GM23338 (cell line): ENCODE results near the gene SYT2. TPM values are rescaled to one million over a fixed set of nuclear protein-coding genes. Genes with fewer than 3 reads are reported as not detected.

Experiments used
- ATAC-seq: fragments of 200-7000 bp; cut with Tn5 transposase; 3 replicates; pipeline ENCODE4 v1.9.1; 2020
- DNase-seq: peaks from one replicate; pipeline ENCODE4 v3.0.0-alpha.2; 2015; ENCODE audit warnings: low spot score
- H2AFZ ChIP-seq: fragments of 200-600 bp; sonication (generic); 2 replicates; pipeline ENCODE4 v1.8.0; 2016; ENCODE audit warnings: antibody characterized with exemption, mild to moderate bottlenecking, moderate library complexity
- H3F3A ChIP-seq: fragments of 200-600 bp; sonication (generic); replicated peaks from 2 replicates; pipeline ENCODE4 v1.8.0; 2017; ENCODE audit warnings: antibody characterized with exemption, mixed run types, low read depth
- H3K27ac ChIP-seq: fragments of 200-600 bp; sonication (generic); 2 replicates; pipeline ENCODE4 v1.6.1; 2016; ENCODE audit warnings: low read depth
- H3K27me3 ChIP-seq: fragments of 200-600 bp; sonication (generic); 2 replicates; pipeline ENCODE4 v1.8.0; 2016; ENCODE audit warnings: mild to moderate bottlenecking, mixed run types, moderate library complexity; ENCODE audit not compliant: insufficient read depth
- H3K36me3 ChIP-seq: fragments of 200-600 bp; sonication (generic); 2 replicates; pipeline ENCODE4 v1.8.0; 2016; ENCODE audit warnings: mild to moderate bottlenecking; ENCODE audit not compliant: insufficient read depth
- H3K4me1 ChIP-seq: fragments of 200-600 bp; sonication (generic); 2 replicates; pipeline ENCODE4 v1.8.0; 2016; ENCODE audit warnings: mild to moderate bottlenecking, moderate library complexity; ENCODE audit not compliant: insufficient read depth
- H3K4me2 ChIP-seq: fragments of 200-600 bp; sonication (generic); 2 replicates; pipeline ENCODE4 v1.7.1; 2017; ENCODE audit warnings: mixed run types
- H3K4me3 ChIP-seq: fragments of 200-600 bp; sonication (generic); 2 replicates; pipeline ENCODE4 v1.6.1; 2016; ENCODE audit warnings: mixed run types
- H3K79me2 ChIP-seq: fragments of 200-600 bp; sonication (generic); replicated peaks from 2 replicates; pipeline ENCODE4 v1.8.0; 2017; ENCODE audit warnings: mild to moderate bottlenecking; ENCODE audit not compliant: insufficient read depth
- H3K9me2 ChIP-seq: fragments of 200-600 bp; sonication (generic); 2 replicates; pipeline ENCODE4 v1.8.0; 2017; ENCODE audit not compliant: insufficient read depth
- H4K20me1 ChIP-seq: fragments of 200-600 bp; sonication (generic); replicated peaks from 2 replicates; pipeline ENCODE4 v1.8.0; 2017; ENCODE audit warnings: mild to moderate bottlenecking; ENCODE audit not compliant: insufficient read depth
- H3K27ac Mint-ChIP-seq: 2 replicates; pipeline ENCODE4 v1.8.0; 2020; ENCODE audit warnings: inconsistent platforms, mild to moderate bottlenecking, moderate library complexity, mixed read lengths
- H3K27me3 Mint-ChIP-seq: 3 replicates; pipeline ENCODE4 v1.8.0; 2022; ENCODE audit warnings: low read depth, mild to moderate bottlenecking, moderate library complexity, mixed read lengths, inconsistent platforms; ENCODE audit not compliant: insufficient read depth, poor library complexity
- H3K36me3 Mint-ChIP-seq: 3 replicates; pipeline ENCODE4 v1.8.0; 2021; ENCODE audit warnings: low read depth, mild to moderate bottlenecking, inconsistent platforms, moderate library complexity, mixed read lengths
- H3K4me1 Mint-ChIP-seq: 3 replicates; pipeline ENCODE4 v1.8.0; 2020; ENCODE audit warnings: mild to moderate bottlenecking, inconsistent platforms, mixed read lengths
- H3K4me3 Mint-ChIP-seq: 3 replicates; pipeline ENCODE4 v1.8.0; 2021; ENCODE audit warnings: moderate library complexity, mild to moderate bottlenecking, inconsistent platforms, mixed read lengths
- H3K9me3 Mint-ChIP-seq: 3 replicates; pipeline ENCODE4 v1.8.0; 2020; ENCODE audit warnings: moderate library complexity, mild to moderate bottlenecking, inconsistent platforms, mixed read lengths
- CTCF ChIP-seq, 2 experiments: fragments of 200-600 bp in 1 of 2; sonication (generic) in 1 of 2; conservative IDR thresholded peaks; 2 replicates each; pipeline versions ENCODE4 v1.5.1 to v1.6.1; 2016 to 2017; ENCODE audit warnings: antibody characterized with exemption in 2 of 2, low read depth in 2 of 2, mild to moderate bottlenecking in 2 of 2, moderate library complexity in 1 of 2
- EZH2 ChIP-seq: fragments of 200-600 bp; sonication (generic); IDR thresholded peaks from one replicate; pipeline ENCODE4 v1.8.0; 2017; ENCODE audit warnings: antibody characterized with exemption, mild to moderate bottlenecking, low read depth; ENCODE audit not compliant: unreplicated experiment
- JUNB ChIP-seq: IDR thresholded peaks from one replicate; pipeline ENCODE4 v1.6.1; 2016; ENCODE audit warnings: antibody characterized with exemption; ENCODE audit not compliant: unreplicated experiment
- NANOG ChIP-seq: IDR thresholded peaks from 2 replicates; pipeline ENCODE4 v1.6.1; 2016; ENCODE audit warnings: antibody characterized with exemption, borderline replicate concordance
- STAT1 ChIP-seq: IDR thresholded peaks from one replicate; pipeline ENCODE4 v1.6.1; 2016; ENCODE audit warnings: antibody characterized with exemption; ENCODE audit not compliant: unreplicated experiment
- ZNF114 ChIP-seq: fragments of 250-450 bp; sonication (Bioruptor Pico); IDR thresholded peaks from 2 replicates; pipeline ENCODE4 v1.5.0; 2020; ENCODE audit warnings: mild to moderate bottlenecking, moderate library complexity
- ZNF331 ChIP-seq: fragments of 250-450 bp; sonication (Bioruptor Pico); IDR thresholded peaks from 2 replicates; pipeline ENCODE4 v1.5.0; 2020; ENCODE audit warnings: low read depth, mild to moderate bottlenecking, moderate library complexity
- ZNF462 ChIP-seq: fragments of 250-450 bp; sonication (Bioruptor Pico); IDR thresholded peaks from 2 replicates; pipeline ENCODE4 v1.5.0; 2020; ENCODE audit warnings: mild to moderate bottlenecking, moderate library complexity
- polyA plus RNA-seq: library from polyadenylated mRNA; unstranded; fragments of >200 nt; fragmentation: Nextera tagmentation; extraction: Ambion mirVana; gene quantifications from 2 replicates; pipeline ENCODE4 v1.2.1, GENCODE V29; 2016
- total RNA-seq: library from RNA; depleted of rRNA; stranded (reverse); fragments of >200 nt; shearing (Covaris generic); gene quantifications from 2 replicates; pipeline ENCODE4 v1.2.3, GENCODE V29; 2014

SYT2 gene
- total and polyA plus RNA-seq, 2 experiments from 2014 or later = 2.4 to 12.5 TPM

GRCh38 chr1:202685641-202686040 is 24.6 kb downstream of the SYT2 start:
- H3K4me3 ChIP-seq = no peak overlapping the region
- no peak overlapping the region for H3K27ac ChIP-seq
- Mint-ChIP-seq H3K27me3 (peaks cover 11% of the 10 kb centered on the region), H3K36me3 (no peaks in the 10 kb centered on the region; the same call in 2 of the 3 replicates), H3K27ac (no peak overlapping the region), H3K4me3 (no peak overlapping the region), H3K4me1 (peaks cover 26% of the 10 kb centered on the region), H3K9me3 (no peaks in the 10 kb centered on the region)
- H3K79me2 ChIP-seq = no peaks in the 10 kb centered on the region
- DNase-seq (no peak), ATAC-seq (no peak)
- H3F3A ChIP-seq = no peaks in the 10 kb centered on the region
- no peaks in the 10 kb centered on the region for H3K27me3 ChIP-seq
- no peak for TF ChIP-seq ZNF331 (CRISPR knock-in tag)
- TF ChIP-seq JUNB = no peak
- H4K20me1 ChIP-seq = peaks cover 8% of the 10 kb centered on the region; the same call in 1 of the 2 replicates
- H2AFZ ChIP-seq = no peak overlapping the region
- no peak overlapping the region for H3K4me2 ChIP-seq
- no peaks in the 10 kb centered on the region for H3K36me3 ChIP-seq
- H3K9me2 ChIP-seq = no peaks in the 10 kb centered on the region
- peaks cover 8% of the 10 kb centered on the region; the same call in 1 of the 2 replicates for H3K4me1 ChIP-seq

GRCh38 chr1:202684716-202685115 is 25.5 kb downstream of the SYT2 start:
- H2AFZ ChIP-seq = no peak overlapping the region
- no peak overlapping the region for H3K4me3 ChIP-seq
- H3K27ac ChIP-seq = no peak overlapping the region
- H3K9me2 ChIP-seq = no peaks in the 10 kb centered on the region
- H3K27me3 Mint-ChIP-seq = peaks cover 11% of the 10 kb centered on the region
- DNase-seq (no peak), ATAC-seq (no peak)
- peaks cover 8% of the 10 kb centered on the region; the same call in 1 of the 2 replicates for H3K4me1 ChIP-seq
- H4K20me1 ChIP-seq = peaks cover 4% of the 10 kb centered on the region; the same call in 1 of the 2 replicates
- no peak for TF ChIP-seq ZNF114 (CRISPR knock-in tag)
- no peak for TF ChIP-seq STAT1
- no peak for TF ChIP-seq ZNF331 (CRISPR knock-in tag)
- TF ChIP-seq CTCF (conservative IDR thresholded peaks at IDR 0.05; ENCODE audit: low read depth in 2 of 2) = no peak
- no peak overlapping the region for H3K4me2 ChIP-seq
- no peaks in the 10 kb centered on the region for H3F3A ChIP-seq
- H3K9me3 Mint-ChIP-seq = no peaks in the 10 kb centered on the region
- no peaks in the 10 kb centered on the region for H3K27me3 ChIP-seq
- no peak overlapping the region for H3K4me3 Mint-ChIP-seq
- no peaks in the 10 kb centered on the region for H3K79me2 ChIP-seq
- no peak overlapping the region for H3K27ac Mint-ChIP-seq
- H3K36me3 ChIP-seq = no peaks in the 10 kb centered on the region
- peaks cover 33% of the 10 kb centered on the region for H3K4me1 Mint-ChIP-seq
- H3K36me3 Mint-ChIP-seq = no peaks in the 10 kb centered on the region; the same call in 2 of the 3 replicates

GRCh38 chr1:202683029-202683428 is 27.2 kb downstream of the SYT2 start:
- H3K79me2 ChIP-seq = no peaks in the 10 kb centered on the region
- H4K20me1 ChIP-seq = peaks cover 4% of the 10 kb centered on the region; the same call in 1 of the 2 replicates
- Mint-ChIP-seq H3K4me1 (peaks cover 41% of the 10 kb centered on the region), H3K36me3 (peaks cover 6% of the 10 kb centered on the region), H3K27ac (no peak overlapping the region), H3K27me3 (peaks cover 17% of the 10 kb centered on the region), H3K4me3 (no peak overlapping the region), H3K9me3 (peaks cover 6% of the 10 kb centered on the region; the same call in 1 of the 3 replicates)
- H3K36me3 ChIP-seq = no peaks in the 10 kb centered on the region
- H2AFZ ChIP-seq = no peak overlapping the region
- peaks cover 8% of the 10 kb centered on the region; the same call in 1 of the 2 replicates for H3K4me1 ChIP-seq
- no peak for DNase-seq
- no peak for ATAC-seq
- no peak overlapping the region for H3K4me3 ChIP-seq
- no peak overlapping the region for H3K27ac ChIP-seq
- no peaks in the 10 kb centered on the region for H3K9me2 ChIP-seq
- H3F3A ChIP-seq = no peaks in the 10 kb centered on the region
- H3K27me3 ChIP-seq = no peaks in the 10 kb centered on the region
- no peak overlapping the region for H3K4me2 ChIP-seq
- TF ChIP-seq JUNB = no peak
- TF ChIP-seq EZH2 = no peak
- no peak for TF ChIP-seq ZNF462 (CRISPR knock-in tag)
- TF ChIP-seq NANOG = no peak
